SU-DHL-6 (cell line): Measurements from ENCODE around the gene RNF5.

Experiments used
- CTCF ChIP-seq: fragments of 200-600 bp; sonication (generic); IDR thresholded peaks from one replicate; pipeline ENCODE4 v1.5.1; 2017; ENCODE audit warnings: antibody characterized with exemption, mild to moderate bottlenecking, low read length, moderate library complexity; ENCODE audit not compliant: insufficient read depth, poor library complexity, severe bottlenecking
- EZH2phosphoT487 ChIP-seq: fragments of 200-600 bp; sonication (generic), shearing (Covaris generic); conservative IDR thresholded peaks from 2 replicates; pipeline ENCODE4 v1.6.1; 2018; ENCODE audit warnings: mild to moderate bottlenecking, antibody characterized with exemption, low read length, moderate library complexity, mixed read lengths

- no peak for TF ChIP-seq CTCF
- no peak for TF ChIP-seq EZH2phosphoT487
These were observed 26.1 kb downstream of the RNF5 start for GRCh38 chr6:32204268-32204715.
